Central memory CD8-positive, alpha-beta T cell (primary cell): ENCODE results near the gene SEC14L3.
"Not testable (repeated sequence)": the region's sequence is repeated elsewhere in the genome, so short reads cannot be mapped to it uniquely, and the experiment has no call there.

ENCODE experiments used
- ATAC-seq: fragments of 150-1000 bp; cut with Tn5 transposase; replicated peaks from 2 replicates; pipeline ENCODE4 v1.10.0; 2022; ENCODE audit warnings: mild to moderate bottlenecking, moderate FRiP score, moderate number of reproducible peaks; ENCODE audit not compliant: poor library complexity, severe bottlenecking; ENCODE audit errors: extremely low read depth
- DNase-seq, 2 donors: peaks; one replicate each; pipeline ENCODE4 v3.0.0; 2021; ENCODE audit warnings: low spot score in 2 of 2
- H3K27ac Mint-ChIP-seq: one replicate; pipeline ENCODE4 v1.8.0; 2022; ENCODE audit warnings: low read depth, mild to moderate bottlenecking, moderate library complexity, mixed read lengths
- H3K27me3 Mint-ChIP-seq: one replicate; pipeline ENCODE4 v1.8.0; 2022; ENCODE audit warnings: mixed read lengths
- H3K36me3 Mint-ChIP-seq: one replicate; pipeline ENCODE4 v1.8.0; 2022; ENCODE audit warnings: mild to moderate bottlenecking, moderate library complexity, mixed read lengths; ENCODE audit not compliant: insufficient read depth
- H3K4me1 Mint-ChIP-seq: one replicate; pipeline ENCODE4 v1.8.0; 2022; ENCODE audit warnings: mixed read lengths
- H3K4me3 Mint-ChIP-seq: one replicate; pipeline ENCODE4 v1.8.0; 2022; ENCODE audit warnings: mild to moderate bottlenecking, moderate library complexity, mixed read lengths
- H3K9me3 Mint-ChIP-seq: one replicate; pipeline ENCODE4 v1.8.0; 2022; ENCODE audit warnings: mixed read lengths

SEC14L3 gene

GRCh38 chr22:30453731-30454510 is 17.9 kb downstream of the SEC14L3 start:
- H3K27ac Mint-ChIP-seq: no peak overlapping the region
- no peak for DNase-seq
- H3K36me3 Mint-ChIP-seq: no peaks in the 10 kb centered on the region
- H3K4me3 Mint-ChIP-seq: no peak overlapping the region
- H3K9me3 Mint-ChIP-seq: no peaks in the 10 kb centered on the region
- no peak for ATAC-seq
- peaks cover 69% of the 10 kb centered on the region for H3K27me3 Mint-ChIP-seq
- no peaks in the 10 kb centered on the region for H3K4me1 Mint-ChIP-seq

DNA sequence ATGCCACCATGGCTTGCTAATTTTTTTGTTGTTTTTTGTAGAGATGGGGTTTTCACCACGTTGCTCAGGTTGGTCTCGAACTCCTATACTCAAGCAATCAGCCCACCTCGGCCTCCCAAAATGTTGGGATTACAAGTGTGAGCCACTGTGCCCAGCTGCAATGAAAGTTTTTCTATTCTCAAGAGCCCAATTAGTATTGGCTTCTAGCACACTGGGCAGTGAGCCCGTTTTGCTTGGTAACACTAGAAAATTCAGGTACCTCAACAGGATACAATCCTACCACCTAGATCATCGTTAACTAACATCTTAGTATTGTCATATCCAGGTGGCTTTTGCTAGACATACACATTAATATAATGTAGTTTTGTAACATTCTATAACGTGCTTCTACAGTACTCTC is 19.0 kb downstream of the SEC14L3 start:
- H3K27ac Mint-ChIP-seq: no peak overlapping the region
- no peaks in the 10 kb centered on the region for H3K36me3 Mint-ChIP-seq
- no peaks in the 10 kb centered on the region for H3K4me1 Mint-ChIP-seq
- peaks cover 70% of the 10 kb centered on the region for H3K27me3 Mint-ChIP-seq
- DNase-seq (no peak), ATAC-seq (no peak)
- no peaks in the 10 kb centered on the region for H3K9me3 Mint-ChIP-seq
- H3K4me3 Mint-ChIP-seq: no peak overlapping the region

GRCh38 chr22:30451488-30451887 is 20.3 kb downstream of the SEC14L3 start:
- DNase-seq, H3K4me1 Mint-ChIP-seq, H3K9me3 Mint-ChIP-seq, ATAC-seq, H3K4me3 Mint-ChIP-seq, H3K36me3 Mint-ChIP-seq, H3K27ac Mint-ChIP-seq: not testable (repeated sequence)
- H3K27me3 Mint-ChIP-seq: peaks cover 70% of the 10 kb centered on the region

- Mint-ChIP-seq H3K27me3 (peaks cover 74% of the 10 kb centered on the region), H3K27ac (no peak overlapping the region), H3K9me3 (no peaks in the 10 kb centered on the region), H3K36me3 (peaks cover 8% of the 10 kb centered on the region), H3K4me3 (no peak overlapping the region), H3K4me1 (peaks cover 15% of the 10 kb centered on the region)
- ATAC-seq (no peak), DNase-seq (no peak)
These were observed 24.2 kb downstream of the SEC14L3 start for GRCh38 chr22:30447656-30448055.

- Mint-ChIP-seq H3K4me3 (no peak overlapping the region), H3K27ac (no peak overlapping the region), H3K4me1 (peaks cover 23% of the 10 kb centered on the region), H3K36me3 (peaks cover 13% of the 10 kb centered on the region), H3K9me3 (no peaks in the 10 kb centered on the region), H3K27me3 (peaks cover 74% of the 10 kb centered on the region)
- DNase-seq (no peak), ATAC-seq (no peak)
These were observed 26.2 kb downstream of the SEC14L3 start for GRCh38 chr22:30445438-30446145.

DNA sequence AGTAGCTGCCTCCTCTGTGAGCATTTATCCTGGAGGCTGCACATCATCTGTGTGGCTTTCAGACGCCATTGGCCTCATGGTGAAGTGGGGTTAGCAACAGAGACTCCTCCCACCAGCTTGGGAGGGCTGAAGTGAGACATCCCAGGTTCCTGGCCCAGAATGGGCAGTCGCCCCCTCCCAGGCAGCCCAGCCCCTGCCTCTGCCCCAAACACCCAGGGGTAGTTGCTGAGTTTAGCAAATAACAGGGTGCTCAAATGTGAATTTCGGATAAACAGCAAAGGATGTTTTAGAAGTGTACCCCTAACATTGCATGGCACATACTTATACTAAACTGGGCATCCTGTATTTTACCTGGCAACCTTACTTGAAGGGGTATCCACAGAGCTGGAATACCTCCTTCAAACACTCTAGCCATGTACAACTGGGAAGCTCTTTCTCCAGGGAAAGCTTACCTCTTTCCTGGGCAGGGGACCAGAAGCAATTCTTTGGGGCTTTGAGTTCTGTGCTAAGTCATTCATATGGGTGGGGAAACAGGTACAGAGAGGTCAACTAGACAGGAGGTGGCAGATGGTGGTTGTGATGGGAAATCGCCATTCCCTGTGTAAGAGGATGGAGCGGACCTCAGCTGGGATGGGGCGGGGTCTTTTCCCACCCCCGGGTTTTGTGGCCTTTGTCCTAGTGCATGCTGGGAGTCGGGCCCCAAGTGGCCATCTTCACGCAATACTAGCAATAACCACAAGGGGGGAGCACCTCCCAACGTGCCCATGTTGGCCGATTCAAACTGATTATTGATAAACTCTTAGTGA is 27.0 kb downstream of the SEC14L3 start:
- DNase-seq (peak; percentile 32 to 36), ATAC-seq (no peak)
- Mint-ChIP-seq H3K27me3 (peaks cover 74% of the 10 kb centered on the region), H3K4me3 (no peak overlapping the region), H3K9me3 (no peaks in the 10 kb centered on the region), H3K4me1 (peaks cover 23% of the 10 kb centered on the region), H3K27ac (no peak overlapping the region), H3K36me3 (peaks cover 13% of the 10 kb centered on the region)

DNA sequence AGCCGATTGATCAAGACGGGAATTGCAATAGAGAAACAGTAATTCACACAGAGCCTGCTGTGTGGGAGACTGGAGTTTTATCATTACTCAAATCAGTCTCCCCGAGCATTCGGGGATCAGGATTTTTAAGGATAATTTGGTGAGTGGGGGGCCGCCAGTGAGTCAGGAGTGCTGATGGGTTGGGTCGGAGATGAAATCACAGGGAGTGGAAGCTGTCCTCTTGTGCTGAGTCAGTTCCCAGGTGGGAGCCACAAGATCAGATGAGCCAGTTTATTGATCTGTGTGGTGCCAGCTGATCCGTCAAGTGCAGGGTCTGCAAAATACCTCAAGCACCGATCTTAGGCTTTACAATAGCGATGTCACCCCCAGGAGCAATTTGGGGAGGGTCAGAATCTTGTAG is 30.7 kb downstream of the SEC14L3 start:
- Mint-ChIP-seq H3K27ac (no peak overlapping the region), H3K27me3 (peaks cover 69% of the 10 kb centered on the region)

GRCh38 chr22:30439836-30440235 is 32.0 kb downstream of the SEC14L3 start:
- H3K36me3 Mint-ChIP-seq: peaks cover 24% of the 10 kb centered on the region
- peaks cover 57% of the 10 kb centered on the region for H3K27me3 Mint-ChIP-seq
- ATAC-seq (no peak), DNase-seq (no peak)
- no peak overlapping the region for H3K27ac Mint-ChIP-seq
- H3K4me1 Mint-ChIP-seq: peaks cover 31% of the 10 kb centered on the region
- H3K4me3 Mint-ChIP-seq: no peak overlapping the region
- H3K9me3 Mint-ChIP-seq: no peaks in the 10 kb centered on the region

More for the DNA sequence above, 30.7 kb downstream of the SEC14L3 start:
- no peaks in the 10 kb centered on the region for H3K9me3 Mint-ChIP-seq
- DNase-seq (no peak), ATAC-seq (no peak)
- H3K4me1 Mint-ChIP-seq: peaks cover 24% of the 10 kb centered on the region
- H3K36me3 Mint-ChIP-seq: peaks cover 17% of the 10 kb centered on the region
- no peak overlapping the region for H3K4me3 Mint-ChIP-seq

DNA sequence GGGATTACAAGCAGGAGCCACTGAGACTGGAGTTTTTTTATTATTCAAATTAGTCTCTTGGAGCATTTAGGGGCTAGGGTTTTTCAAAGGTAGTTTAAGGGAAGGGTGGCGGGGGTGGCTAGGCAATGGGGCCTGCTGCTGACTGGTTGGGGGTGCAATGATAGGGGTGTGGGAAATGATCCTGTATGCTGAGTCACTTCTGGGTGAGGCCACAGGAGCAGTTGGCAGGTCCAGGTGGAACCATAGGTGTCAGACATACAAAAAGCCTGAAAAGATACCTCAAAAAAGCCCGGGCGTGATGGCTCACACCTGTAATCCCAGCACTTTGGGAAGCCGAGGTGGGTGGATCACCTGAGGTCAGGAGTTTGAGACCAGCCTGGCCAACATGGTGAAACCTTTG is 32.6 kb downstream of the SEC14L3 start:
- ATAC-seq (no peak), DNase-seq (no peak)
- H3K27ac Mint-ChIP-seq: no peak overlapping the region
- H3K9me3 Mint-ChIP-seq: no peaks in the 10 kb centered on the region
- H3K4me1 Mint-ChIP-seq: peaks cover 35% of the 10 kb centered on the region
- peaks cover 57% of the 10 kb centered on the region for H3K27me3 Mint-ChIP-seq
- peaks cover 26% of the 10 kb centered on the region for H3K36me3 Mint-ChIP-seq
- H3K4me3 Mint-ChIP-seq: no peak overlapping the region

GRCh38 chr22:30438559-30438958 is 33.3 kb downstream of the SEC14L3 start:
- peaks cover 35% of the 10 kb centered on the region for H3K4me1 Mint-ChIP-seq
- peak overlapping the region; percentile 3 for H3K27ac Mint-ChIP-seq
- DNase-seq: no peak
- H3K4me3 Mint-ChIP-seq: no peak overlapping the region
- H3K36me3 Mint-ChIP-seq: peaks cover 25% of the 10 kb centered on the region
- H3K27me3 Mint-ChIP-seq: peaks cover 56% of the 10 kb centered on the region
- no peaks in the 10 kb centered on the region for H3K9me3 Mint-ChIP-seq
- ATAC-seq: no peak

GRCh38 chr22:30436196-30436595 is 35.6 kb downstream of the SEC14L3 start:
- peaks cover 18% of the 10 kb centered on the region for H3K4me1 Mint-ChIP-seq

DNA sequence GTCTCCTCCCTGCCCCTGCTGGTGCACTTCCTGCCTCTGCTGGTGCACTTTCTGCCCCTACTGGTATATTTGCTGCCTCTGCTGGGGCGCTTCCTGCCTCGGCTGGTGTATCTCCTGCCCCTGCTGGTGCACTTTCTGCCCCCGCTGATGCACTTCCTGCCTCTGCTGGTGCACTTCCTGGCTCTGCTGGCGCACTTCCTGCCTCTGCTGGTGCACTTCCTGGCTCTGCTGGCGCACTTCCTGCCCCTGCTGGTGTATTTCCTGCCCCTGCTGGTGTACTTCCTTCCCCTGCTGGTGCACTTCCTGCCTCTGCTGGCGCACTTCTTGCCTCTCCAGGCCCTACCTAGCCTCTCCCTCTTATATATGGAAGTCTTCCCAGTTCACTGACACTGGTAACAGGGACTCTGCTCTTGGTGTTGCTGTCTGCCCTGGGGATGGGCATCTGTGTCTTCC is 36.1 kb downstream of the SEC14L3 start:
- H3K27ac Mint-ChIP-seq: peak overlapping the region; percentile 96
- peaks cover 30% of the 10 kb centered on the region for H3K27me3 Mint-ChIP-seq
- H3K36me3 Mint-ChIP-seq: peaks cover 15% of the 10 kb centered on the region
- no peaks in the 10 kb centered on the region for H3K9me3 Mint-ChIP-seq
- H3K4me3 Mint-ChIP-seq: peak overlapping the region; percentile 55
- peak; percentile 95 for ATAC-seq
- peaks cover 18% of the 10 kb centered on the region for H3K4me1 Mint-ChIP-seq
- DNase-seq: peak; percentile 64 to 94

More at GRCh38 chr22:30436196-30436595, 35.6 kb downstream of the SEC14L3 start:
- peak overlapping the region; percentile 96 for H3K27ac Mint-ChIP-seq
- peaks cover 35% of the 10 kb centered on the region for H3K27me3 Mint-ChIP-seq
- ATAC-seq (no peak), DNase-seq (no peak)
- H3K9me3 Mint-ChIP-seq: no peaks in the 10 kb centered on the region
- H3K4me3 Mint-ChIP-seq: peak overlapping the region; percentile 55
- peaks cover 15% of the 10 kb centered on the region for H3K36me3 Mint-ChIP-seq
